EH (cell line): ENCODE results near the gene LYSMD1.
A peak's percentile ranks its signal among the peaks of the same experiment; 100 is the strongest.

Experiments
- DNase-seq: peaks from one replicate; pipeline ENCODE4 v3.0.0-alpha.2; 2015; ENCODE audit warnings: low read depth

LYSMD1 gene

GRCh38 chr1:151175863-151176262 lies 10.2 kb upstream of the LYSMD1 start, which contains the start of gene TMOD4:
Gene TMOD4 (minus strand): TSS chr1:151175981. CDS start chr1:151174875, 1,106 bp downstream.
- peak; percentile 23 for DNase-seq

DNA sequence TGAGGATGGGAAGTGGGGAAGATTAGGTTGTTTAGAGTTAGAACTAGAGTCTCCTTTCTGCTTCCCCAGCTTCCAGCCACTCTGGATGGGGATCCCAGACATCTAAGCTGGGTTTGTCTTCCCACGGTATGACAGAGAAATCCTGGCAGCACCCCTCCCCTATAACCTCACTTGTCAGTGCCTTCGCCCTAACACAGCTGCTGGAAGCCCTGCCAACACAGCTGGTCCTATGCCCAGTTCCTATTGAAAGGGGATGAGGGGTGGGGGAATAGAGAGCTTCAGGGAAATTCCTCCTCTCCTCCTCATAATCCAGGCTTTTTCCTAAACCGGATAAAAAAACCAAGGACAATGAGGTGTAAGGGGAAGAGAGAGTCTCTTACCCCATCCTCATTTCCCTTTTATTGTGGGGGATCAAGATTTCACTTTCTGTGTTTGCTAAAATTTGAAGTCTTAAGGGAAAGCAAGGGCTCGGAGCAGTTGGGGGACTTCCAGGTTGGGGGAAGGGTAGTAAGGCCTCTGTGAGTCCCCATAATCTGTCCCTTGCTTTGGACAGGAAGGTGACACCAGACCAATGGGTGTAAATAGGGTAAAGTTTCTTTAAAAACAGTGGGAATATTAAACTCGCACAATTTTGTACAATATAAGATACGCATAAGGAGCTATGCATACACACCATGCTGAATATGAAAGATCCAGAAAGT lies 9.5 kb upstream of the LYSMD1 start:
- DNase-seq: no peak

DNA sequence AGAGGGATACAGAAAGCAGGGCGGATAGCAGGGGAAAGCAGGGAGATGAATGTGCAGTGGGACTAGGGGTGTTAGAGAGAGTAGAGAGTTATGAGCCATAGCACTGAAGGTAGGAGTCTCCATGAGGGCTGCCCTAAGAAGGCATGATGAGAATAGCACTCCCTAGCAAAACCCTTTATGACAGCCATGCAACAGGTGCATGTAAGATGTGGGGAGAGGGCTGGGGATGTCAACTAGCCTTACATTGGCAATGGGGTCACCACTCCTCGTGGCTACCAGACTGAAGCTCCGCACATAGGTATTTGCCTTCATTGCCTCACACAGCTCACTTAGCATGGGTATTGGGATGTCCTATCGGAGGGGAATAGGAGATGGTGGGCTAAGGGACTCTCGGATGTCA lies 5.5 kb upstream of the LYSMD1 start:
- no peak for DNase-seq

DNA sequence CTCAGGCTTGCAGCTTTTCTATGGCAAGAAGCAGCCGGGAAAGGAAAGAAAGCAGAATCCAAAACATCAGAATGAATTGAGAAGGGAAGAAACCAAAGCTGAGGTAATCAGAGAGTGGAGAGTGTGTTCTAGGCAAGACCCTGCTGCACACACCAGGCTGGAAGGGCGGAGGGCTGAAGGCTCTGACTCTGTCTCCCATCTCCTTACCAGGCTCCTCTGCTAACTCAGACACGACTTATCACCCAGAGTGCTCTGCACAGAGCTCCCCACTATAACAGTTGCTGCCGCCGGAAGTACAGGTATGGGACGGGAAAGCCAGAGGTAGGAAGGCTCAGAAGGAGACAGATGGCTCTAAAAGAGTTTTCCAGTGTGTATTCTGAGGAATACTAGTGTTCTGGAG lies 1.4 kb upstream of the LYSMD1 start:
- no peak for DNase-seq

DNA sequence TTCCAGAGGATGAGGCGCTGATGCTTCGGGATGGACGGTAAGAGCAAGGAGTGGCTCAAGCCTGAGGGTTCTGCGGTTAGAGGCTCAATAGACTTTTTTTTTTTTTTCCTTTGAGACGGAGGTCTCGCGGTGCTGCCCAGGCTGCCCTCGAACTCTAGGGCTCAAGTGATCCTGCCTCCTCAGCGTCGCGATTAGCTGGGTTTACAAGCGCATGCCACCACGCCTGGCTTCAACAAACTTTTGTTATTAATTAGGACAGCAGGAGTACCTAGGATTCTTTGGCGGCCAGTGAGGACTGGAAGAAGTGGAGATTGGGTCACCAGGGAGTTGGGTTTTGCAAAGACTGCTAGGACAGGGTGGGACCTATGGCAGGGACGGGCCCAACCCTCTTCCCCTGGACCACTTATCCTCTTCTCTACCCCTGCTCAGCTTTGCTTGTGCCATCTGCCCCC lies 829 bp upstream of the LYSMD1 start:
- DNase-seq: peak; percentile 83

DNA sequence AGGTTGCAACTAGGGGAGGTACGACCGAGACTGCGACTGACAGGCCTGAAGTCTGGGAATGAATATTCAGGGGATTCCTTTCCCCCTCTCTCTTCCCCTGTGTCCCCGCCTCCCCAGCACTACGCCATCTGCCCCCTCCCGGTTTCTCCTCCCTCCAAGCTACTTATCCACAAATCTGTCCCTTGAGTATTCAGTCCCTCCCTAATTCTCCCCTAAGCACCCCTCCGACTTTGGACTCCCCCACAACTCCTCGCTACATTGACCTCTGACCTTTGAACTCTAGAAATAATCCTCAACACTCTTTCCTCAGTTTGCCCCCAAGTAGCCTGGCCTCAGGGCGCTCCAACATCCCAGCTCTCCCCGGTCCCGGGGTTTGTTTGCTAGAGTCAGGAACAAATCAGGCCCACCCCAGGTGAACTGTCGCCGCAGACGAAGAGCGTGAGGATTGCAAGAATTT lies 393 bp downstream of the LYSMD1 start:
- DNase-seq: peak; percentile 70

GRCh38 chr1:151164732-151165280 lies 896 bp downstream of the LYSMD1 start:
- peak; percentile 28 for DNase-seq

DNA sequence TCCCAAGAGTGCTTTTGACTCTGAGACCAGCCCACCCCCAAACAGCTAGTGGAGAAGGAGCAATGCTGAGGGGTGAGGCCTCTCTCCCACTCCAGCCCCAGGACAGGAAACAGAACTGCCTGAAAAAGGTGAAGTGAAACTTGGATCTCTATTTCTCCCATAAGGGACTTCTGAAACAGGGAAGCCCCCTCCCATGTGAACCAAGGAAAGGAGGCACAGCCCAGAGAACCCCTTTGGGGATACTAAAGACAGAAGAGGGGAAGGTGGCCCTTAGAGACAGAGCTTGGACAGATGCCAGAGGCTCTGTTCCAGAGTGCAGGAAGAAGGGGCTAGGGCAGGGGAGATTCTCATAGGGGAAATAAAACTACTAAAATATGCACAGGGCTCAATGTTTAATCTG lies 6.3 kb downstream of the LYSMD1 start:
- no peak for DNase-seq

DNA sequence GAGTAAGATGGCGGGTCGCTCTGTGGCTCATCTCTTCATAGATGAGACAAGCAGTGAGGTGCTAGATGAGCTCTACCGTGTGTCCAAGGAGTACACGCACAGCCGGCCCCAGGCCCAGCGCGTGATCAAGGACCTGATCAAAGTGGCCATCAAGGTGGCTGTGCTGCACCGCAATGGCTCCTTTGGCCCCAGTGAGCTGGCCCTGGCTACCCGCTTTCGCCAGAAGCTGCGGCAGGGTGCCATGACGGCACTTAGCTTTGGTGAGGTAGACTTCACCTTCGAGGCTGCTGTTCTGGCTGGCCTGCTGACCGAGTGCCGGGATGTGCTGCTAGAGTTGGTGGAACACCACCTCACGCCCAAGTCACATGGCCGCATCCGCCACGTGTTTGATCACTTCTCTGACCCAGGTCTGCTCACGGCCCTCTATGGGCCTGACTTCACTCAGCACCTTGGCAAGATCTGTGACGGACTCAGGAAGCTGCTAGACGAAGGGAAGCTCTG lies 6.9 kb downstream of the LYSMD1 start:
- DNase-seq: no peak

DNA sequence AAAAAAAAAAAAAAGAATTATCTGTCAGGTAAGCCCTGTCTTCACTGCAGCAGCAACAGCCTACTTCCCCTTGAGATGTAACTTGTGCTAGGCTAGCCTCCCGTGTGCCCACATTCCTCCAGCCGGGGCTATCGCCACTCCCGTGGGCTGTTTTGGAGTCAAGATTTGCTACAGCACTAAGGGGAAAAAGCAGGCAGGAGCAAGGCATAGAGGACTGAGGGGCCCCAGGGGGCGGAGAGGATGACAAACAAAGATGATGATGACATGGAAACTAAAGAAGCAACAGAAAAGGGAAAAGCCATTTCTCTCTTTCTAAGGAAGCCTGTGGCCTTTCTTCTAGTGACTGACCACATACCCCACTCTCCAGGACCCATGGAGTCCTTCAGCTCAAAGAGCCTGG lies 7.4 kb downstream of the LYSMD1 start:
- no peak for DNase-seq

- no peak for DNase-seq
These were observed 8.6 kb downstream of the LYSMD1 start for GRCh38 chr1:151157067-151157531.

DNA sequence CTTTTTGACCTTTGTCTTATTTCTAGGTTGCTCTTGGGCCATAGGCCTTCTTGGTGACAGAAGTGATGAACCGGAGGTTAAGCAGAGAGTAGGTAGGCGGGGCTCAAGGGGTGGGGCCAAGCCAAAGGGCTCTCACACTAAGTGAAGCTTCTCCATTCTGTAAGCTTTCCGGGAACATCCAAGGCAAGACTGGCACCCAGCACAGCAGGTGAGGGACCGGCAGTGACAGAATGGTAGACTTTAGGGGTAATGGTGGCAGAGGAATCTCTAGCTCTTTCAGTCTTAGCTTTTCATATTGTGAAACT lies 9.2 kb downstream of the LYSMD1 start, which contains the start of gene TNFAIP8L2:
TNFAIP8L2 (plus strand) TSS at position 135 of the 305 bp plus-strand sequence. CDS start 2,049 bp downstream, outside the sequence.
- DNase-seq: no peak

DNA sequence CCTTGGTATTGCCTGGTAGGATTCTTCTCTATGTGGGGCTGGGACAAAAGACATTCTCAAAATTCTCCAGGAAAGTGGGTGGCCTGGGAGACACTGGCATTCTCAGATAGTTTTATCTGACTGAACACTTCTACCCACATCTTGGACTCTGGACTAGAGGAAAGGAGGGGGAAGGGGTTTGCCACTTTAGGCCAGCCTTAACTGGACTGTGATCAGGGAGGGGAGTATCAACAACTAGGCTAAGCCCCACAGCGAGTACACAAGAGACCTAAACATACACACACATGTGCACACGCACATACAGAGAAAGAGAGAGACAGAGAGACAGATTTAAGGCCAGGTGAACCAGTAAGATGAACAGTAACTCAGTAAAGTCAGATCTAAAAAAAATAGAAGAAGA lies 18.0 kb downstream of the LYSMD1 start:
- no peak for DNase-seq

DNA sequence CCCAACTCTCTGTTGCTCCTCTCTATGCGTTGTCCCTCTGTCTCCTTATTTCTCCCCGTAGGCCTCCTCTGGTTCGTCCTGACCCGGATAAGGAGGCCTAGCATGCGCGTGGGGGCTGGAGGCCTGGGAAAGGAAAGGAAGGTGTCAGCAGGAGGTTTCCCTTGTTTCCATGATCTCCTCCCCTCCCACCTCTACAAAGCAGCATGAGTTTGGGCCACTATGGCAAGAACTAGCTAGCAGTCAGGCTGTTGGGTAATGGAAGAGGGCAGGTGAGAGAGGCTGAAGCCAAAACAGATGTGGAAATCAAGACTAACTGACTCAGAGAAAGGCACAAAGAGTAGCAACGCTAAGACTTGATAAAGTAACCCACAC lies 18.6 kb downstream of the LYSMD1 start:
- DNase-seq: no peak

DNA sequence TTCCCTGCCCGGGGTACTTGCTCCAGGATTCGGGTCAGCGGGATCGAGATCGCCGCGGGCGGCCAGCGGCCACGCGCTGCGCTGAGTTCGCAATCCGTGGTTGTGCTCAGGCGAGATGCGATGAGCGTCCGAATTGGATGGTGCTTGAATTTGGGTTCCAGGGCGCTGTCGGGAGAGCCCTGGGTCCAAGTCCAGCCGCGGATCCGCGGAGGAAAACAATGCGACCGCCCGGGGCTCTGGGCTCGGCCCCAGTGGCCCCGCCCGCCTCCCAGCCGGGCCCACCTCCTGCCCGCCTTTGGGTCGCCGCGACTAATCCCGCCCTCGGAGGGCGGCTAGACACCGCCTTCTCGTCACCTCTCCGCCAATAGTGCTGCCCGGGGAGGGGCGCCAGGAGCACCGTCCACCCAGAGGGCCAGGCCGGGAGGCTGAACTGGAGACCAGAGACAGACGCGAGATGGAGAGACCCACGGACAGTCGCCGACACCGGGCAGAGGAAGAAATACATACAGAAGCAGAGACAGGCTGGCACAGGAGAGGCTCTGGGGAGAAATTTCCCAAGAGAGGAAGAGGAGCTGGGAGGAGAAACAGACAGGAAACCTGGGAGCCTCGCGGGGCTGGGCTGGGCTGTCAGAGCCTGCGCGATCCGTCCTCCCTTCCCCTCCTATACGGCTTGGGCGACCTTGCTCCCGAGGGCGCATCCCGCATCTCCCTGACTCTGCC lies 19.1 kb downstream of the LYSMD1 start, which contains the start of gene SEMA6C:
SEMA6C (minus strand) TSS at position 220 of the 720 bp plus-strand sequence. CDS start 4,010 bp downstream, outside the sequence.
- DNase-seq: peak; percentile 94

- no peak for DNase-seq
These were observed 19.7 kb downstream of the LYSMD1 start for GRCh38 chr1:151146072-151146411.

GRCh38 chr1:151145304-151146071 lies 20.2 kb downstream of the LYSMD1 start:
- peak; percentile 35 for DNase-seq

GRCh38 chr1:151144474-151145303 lies 21.0 kb downstream of the LYSMD1 start:
- no peak for DNase-seq

GRCh38 chr1:151143986-151144385 lies 21.7 kb downstream of the LYSMD1 start:
- DNase-seq: no peak

GRCh38 chr1:151143057-151143435 lies 22.7 kb downstream of the LYSMD1 start:
- no peak for DNase-seq

- DNase-seq: no peak
These were observed 23.2 kb downstream of the LYSMD1 start for GRCh38 chr1:151142411-151143056.
